ENCODE data around the gene TLE1.

DNA sequence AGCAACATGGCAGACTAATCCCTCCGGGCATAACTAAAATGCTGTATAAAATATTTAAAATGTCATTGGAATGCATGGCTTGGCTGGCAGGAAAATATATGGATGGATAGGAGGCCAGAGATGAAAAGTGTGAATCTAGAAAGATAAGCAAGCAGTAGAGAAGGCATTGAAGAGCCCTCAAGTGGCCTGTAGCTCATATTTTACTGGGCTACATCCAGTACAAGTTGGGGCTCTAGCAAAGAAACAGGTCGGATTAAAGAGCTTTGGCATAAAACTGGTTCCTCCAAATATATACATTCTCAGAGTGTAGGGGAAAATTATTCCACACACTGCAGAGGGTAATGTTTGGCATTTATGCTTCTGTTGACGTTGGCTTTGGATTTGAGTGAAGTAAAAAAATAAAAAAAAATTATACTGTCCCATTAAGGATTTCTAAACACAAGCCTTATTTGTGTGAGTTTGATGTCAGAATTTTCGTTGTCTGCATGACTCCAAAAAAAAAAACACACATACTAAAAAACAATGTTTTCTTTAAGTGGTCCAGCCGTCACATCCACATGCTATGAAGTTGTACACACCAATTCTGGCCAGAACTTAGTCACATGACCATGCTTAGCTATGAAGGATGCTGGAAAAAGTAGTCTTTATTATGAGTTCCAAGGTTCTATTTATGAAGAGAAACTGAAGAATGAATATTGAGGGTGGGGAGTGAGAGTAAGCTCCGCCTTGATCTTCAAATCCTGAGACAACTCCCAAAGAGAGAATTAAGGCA lies 147.0 kb downstream of the TLE1 start:
- TF ChIP-seq, protein P1, sequence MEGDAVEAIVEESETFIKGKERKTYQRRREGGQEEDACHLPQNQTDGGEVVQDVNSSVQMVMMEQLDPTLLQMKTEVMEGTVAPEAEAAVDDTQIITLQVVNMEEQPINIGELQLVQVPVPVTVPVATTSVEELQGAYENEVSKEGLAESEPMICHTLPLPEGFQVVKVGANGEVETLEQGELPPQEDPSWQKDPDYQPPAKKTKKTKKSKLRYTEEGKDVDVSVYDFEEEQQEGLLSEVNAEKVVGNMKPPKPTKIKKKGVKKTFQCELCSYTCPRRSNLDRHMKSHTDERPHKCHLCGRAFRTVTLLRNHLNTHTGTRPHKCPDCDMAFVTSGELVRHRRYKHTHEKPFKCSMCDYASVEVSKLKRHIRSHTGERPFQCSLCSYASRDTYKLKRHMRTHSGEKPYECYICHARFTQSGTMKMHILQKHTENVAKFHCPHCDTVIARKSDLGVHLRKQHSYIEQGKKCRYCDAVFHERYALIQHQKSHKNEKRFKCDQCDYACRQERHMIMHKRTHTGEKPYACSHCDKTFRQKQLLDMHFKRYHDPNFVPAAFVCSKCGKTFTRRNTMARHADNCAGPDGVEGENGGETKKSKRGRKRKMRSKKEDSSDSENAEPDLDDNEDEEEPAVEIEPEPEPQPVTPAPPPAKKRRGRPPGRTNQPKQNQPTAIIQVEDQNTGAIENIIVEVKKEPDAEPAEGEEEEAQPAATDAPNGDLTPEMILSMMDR (IDR thresholded peaks at IDR 0.05) = no peak
- TF ChIP-seq POLR2AphosphoS5 (IDR thresholded peaks at IDR 0.05) = no peak

Data from transverse colon (tissue), 4 donors.